KOPT-K1 (cell line): ENCODE results near the gene TMEM231.

Experiments used
- H3K27ac ChIP-seq: fragments of 200-600 bp; sonication (generic); 2 replicates; pipeline ENCODE4 v1.5.1; 2016; ENCODE audit warnings: antibody characterized with exemption, mild to moderate bottlenecking, low read depth, low read length; ENCODE audit not compliant: poor library complexity, severe bottlenecking
- H3K36me3 ChIP-seq: fragments of 200-600 bp; sonication (generic); 2 replicates; pipeline ENCODE4 v1.5.1; 2017; ENCODE audit warnings: antibody characterized with exemption, mild to moderate bottlenecking, low read length, moderate library complexity; ENCODE audit not compliant: insufficient read depth
- H3K9me3 ChIP-seq: fragments of 200-600 bp; sonication (generic); 2 replicates; pipeline ENCODE4 v1.5.1; 2017; ENCODE audit warnings: antibody characterized with exemption, low read length, mild to moderate bottlenecking; ENCODE audit not compliant: insufficient read depth, poor library complexity, severe bottlenecking

Gene TMEM231

DNA sequence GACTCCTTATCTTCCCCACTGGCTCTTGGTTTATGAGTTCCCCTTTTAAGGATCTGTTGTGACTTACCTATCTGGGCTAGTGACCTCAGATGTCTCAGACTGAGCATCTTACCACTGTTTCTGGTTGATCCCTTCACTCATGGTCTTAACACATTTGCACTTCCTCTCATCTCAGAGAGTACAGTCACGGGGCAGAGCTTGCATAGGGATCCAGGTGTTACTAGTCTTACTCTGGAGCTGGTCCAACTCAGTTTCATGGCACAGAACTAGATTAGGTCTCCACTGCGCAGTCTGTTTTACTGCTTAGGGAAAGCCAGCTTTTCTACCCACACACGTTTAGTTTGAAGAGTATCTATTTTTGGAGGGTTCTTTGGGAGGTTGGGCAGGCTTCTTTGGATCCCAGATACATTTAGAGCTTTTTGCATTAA, 20.3 kb upstream of the TMEM231 start:
- Histone ChIP-seq H3K9me3 (no peaks in the 10 kb centered on the region), H3K36me3 (peaks cover 84% of the 10 kb centered on the region), H3K27ac (no peak overlapping the region)

DNA sequence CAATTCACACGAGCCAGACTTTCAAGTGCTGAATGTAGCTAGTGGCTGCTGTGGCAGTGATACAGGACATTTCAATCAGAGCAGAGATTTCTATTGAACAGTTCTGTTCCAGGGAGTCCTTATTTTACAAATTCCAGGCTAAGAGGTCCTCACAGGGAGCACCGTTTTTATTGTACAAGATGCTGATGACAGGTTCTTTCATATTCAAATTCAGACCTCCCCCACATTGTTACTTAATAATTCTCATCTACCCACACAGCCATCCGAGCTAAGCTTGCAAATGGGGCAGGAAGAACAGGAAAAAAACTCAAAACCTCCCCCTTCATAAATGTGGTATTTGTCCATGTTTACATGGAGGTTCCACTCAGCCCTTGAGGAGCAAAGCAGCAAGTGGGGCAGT, 19.9 kb upstream of the TMEM231 start:
- peaks cover 88% of the 10 kb centered on the region for H3K36me3 ChIP-seq
- no peak overlapping the region for H3K27ac ChIP-seq
- H3K9me3 ChIP-seq, result no peaks in the 10 kb centered on the region

DNA sequence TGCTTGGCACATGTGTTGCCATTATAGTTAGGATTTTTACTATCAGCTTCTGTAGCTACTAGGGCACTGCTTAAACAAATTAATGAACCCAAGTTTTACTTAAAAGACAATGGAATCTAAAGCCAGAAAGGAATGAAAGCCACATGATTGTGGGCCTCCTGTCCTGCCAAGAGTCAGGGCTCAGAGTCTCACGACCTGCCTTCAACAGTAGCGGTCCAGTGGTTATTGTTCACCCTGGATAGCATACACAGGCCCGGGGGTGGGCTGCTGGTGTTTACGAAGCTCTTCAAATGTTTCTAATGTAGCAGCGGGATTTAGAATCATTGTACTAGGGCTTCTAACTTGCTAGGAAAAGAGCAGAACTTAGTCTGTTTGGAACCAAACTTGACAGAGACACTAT, 17.9 kb upstream of the TMEM231 start:
- no peak overlapping the region for H3K27ac ChIP-seq
- H3K9me3 ChIP-seq, result no peaks in the 10 kb centered on the region
- H3K36me3 ChIP-seq, result peaks cover 92% of the 10 kb centered on the region

DNA sequence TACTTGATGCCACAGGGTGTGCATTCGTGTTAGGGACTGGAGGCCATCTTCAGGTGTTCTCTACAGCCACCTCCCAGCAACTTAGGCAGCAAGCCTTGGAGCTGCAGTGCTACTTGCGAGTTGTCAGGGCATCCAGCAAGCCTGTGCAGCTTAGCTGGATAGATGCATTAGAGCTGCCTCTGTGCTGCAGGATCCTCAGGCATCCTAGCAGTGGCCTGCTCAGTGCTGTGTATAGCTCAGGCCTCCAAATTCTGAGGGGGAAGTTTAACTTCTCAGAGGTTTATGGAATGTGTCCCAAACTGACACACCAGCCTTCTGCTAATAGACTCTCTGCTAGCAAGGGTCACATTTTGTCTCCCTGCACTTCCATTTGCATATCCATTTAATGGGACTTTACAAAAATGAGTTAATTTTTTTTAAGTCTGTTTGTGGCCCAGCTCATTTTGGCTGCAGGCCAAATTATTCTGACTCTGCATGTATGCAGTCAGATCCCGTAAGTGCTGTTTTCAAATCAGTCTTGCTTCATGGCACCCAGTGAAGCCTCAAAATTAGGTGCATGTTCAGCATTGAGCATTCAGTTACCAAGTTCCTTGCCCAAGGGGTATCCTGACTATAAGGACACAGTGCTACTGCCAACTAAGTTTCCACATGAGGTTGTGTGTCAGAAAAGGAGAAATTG, 17.0 kb upstream of the TMEM231 start:
- Histone ChIP-seq H3K27ac (no peak overlapping the region), H3K36me3 (peaks cover 92% of the 10 kb centered on the region), H3K9me3 (no peaks in the 10 kb centered on the region)

DNA sequence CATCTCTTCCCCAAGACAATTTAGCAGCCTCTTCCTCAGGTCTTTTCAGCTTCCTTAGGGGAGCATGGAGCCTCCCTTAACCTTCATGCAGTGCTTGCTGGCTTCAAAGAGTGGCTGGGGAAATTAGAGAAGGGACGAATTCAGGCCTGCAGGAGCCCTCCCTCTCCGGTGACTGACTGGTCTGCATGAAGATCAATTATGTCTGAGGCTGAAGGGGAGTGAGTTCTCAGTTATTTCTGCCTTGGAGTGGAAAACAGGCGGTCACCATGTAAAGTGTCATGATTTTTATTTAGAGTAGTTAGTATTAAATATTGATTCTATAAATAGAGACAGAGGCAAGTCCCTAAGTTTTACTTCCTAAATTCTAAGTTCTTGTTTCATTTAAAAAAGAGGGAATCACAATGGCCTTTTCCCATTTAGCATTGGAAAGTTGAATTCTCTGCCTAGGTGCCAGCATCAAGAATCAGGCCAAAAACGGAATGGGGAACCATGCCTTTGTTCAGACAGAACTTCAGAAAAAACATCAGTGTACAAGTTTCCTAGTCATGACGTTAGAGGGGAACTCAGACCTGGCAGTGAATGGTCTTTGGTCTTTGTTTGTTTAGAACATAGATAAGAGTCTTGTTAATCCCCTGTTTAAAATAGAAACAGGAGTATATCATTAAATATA, 14.5 kb upstream of the TMEM231 start:
- H3K27ac ChIP-seq, result no peak overlapping the region
- no peaks in the 10 kb centered on the region for H3K9me3 ChIP-seq
- H3K36me3 ChIP-seq, result peaks cover 73% of the 10 kb centered on the region

DNA sequence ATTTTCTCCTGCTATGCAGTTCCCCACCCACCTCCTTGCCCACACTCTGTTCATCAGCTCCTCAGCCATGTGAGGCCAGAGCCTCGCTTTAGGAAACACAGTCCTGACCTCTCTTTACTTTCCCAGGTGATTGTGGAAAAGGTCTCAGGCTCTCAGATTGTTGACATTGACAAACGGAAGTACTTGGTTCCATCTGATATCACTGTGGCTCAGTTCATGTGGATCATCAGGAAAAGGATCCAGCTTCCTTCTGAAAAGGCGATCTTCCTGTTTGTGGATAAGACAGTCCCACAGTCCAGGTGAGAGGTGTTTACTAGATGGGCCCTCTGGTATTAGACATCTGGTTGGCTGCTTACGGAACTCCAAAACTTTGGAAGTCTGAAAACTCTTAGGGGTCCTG, 11.9 kb upstream of the TMEM231 start:
- Histone ChIP-seq H3K9me3 (no peaks in the 10 kb centered on the region), H3K27ac (no peak overlapping the region), H3K36me3 (peaks cover 52% of the 10 kb centered on the region)

DNA sequence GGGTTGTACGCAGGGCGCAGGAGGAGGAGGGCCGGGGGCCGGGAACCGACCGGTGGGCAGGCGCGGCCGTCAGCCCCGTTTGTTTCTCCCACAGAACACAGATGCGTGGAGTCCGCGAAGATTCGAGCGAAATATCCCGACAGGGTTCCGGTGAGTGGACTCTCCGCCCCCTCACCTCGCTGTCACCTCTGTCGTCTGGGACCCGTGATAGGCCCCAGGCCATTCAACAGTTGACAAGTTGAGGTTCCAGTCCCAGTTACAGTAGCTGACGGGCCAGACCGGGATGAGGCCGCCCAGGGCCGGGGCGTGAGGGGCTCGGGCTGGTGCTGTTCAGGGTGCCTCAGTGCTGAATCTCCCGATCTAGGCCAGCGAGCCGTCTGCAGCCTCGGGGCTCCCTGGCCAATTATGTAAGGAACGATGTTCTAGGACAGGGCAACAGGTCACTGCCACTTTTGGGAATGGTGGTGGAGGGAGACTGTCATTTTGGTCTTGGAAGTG, 10.8 kb upstream of the TMEM231 start:
- Histone ChIP-seq H3K9me3 (no peaks in the 10 kb centered on the region), H3K36me3 (peaks cover 41% of the 10 kb centered on the region), H3K27ac (peak overlapping the region; percentile 65)

DNA sequence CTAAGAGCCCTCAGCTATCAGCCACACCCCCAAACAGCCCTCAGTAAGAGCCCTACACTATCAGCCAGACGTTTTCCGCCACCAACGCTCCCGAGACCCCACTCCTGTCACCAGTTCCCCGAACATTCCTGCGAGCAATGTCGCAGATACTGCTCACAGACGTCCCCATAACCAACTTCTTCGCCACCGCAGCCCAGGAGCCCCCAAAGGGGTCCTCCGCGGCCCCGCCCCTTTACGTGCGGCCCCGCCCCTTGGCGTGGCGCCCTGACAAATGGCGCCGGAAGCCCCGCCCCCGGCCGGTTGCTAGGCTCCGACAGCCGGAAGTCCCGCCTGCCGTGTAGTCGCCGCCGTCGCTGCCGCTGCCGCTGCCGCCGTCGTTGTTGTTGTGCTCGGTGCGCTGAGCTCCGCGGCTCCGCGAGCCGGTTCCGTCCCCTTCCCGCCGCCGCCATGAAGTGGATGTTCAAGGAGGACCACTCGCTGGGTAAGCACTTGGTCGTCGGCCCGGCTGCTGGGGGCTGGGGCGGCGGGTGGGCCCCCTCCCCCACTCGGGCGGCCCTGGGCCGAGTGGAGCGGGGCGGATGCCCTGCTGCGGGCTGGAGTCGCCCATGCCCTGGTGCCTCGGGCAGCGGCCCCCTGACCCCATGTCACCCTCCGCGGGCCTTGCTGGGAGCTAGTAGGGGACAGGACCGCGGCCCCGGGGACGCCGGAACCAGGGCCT, 10.1 kb upstream of the TMEM231 start, which contains the start of gene GABARAPL2:
GABARAPL2 (plus strand) TSS at position 340 of the 718 bp plus-strand sequence; CDS start at position 448, 108 bp downstream.
- peaks cover 37% of the 10 kb centered on the region for H3K36me3 ChIP-seq
- H3K27ac ChIP-seq, result peak within 1 kb of the TSS; percentile 65
- no peaks in the 10 kb centered on the region for H3K9me3 ChIP-seq

DNA sequence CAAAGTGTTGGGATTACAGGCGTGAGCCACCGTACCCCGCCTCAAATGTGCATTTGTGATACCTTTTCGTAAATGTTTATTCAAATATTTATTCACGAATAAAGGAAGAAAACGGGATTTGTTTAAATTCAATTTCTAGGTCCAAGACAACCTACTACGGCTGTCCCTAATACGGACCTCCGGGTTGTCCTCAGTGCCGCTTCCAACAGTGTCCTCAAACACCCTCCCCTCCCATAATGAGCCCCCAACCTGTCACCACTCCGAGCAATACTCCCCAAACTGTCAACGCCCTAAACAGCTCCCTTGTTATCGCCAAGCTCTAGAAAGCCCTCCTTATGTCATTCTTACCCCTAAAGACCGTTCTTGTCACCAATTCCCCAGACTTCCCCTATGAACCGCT, 9.6 kb upstream of the TMEM231 start:
- no peaks in the 10 kb centered on the region for H3K9me3 ChIP-seq
- H3K36me3 ChIP-seq, result peaks cover 31% of the 10 kb centered on the region
- peak overlapping the region; percentile 65 for H3K27ac ChIP-seq

DNA sequence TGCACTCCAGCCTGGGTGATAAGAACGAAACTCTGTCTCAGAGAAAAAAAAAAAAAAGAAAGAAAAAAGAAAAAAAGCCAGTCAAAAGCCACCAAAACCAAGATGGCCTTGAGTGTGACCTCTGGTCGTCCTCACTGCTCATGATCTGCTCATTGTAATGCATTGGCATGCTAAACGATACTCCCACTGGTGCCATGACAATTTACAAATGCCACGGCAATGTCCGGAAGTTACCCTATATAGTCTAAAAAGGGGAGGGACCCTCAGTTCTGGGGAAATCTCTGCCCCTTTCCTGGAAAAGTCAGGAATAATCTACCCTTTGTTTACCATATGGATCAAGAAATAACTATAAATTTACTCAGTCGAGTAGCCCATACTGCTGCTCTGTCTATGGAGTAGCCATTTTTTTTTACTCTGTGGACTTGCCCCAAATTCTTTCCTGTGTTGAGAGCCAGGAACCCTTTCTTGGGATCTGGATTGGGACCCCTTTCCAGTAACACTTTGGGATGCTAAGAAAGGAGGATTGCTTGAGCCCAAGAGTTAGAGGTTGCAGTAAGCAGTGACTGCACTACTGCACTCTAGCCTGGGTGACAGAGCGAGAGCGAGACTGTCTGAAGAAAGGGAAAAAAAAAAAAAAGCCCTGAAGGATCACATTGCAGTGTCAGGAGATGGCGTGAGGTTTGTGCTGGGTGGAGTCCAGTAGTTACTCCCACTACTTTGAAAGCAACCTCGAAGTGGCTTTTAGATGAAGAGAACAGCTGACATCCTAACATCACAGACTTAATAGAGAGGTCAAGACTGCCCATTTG, 3.7 kb upstream of the TMEM231 start:
- Histone ChIP-seq H3K27ac (no peak overlapping the region), H3K9me3 (no peaks in the 10 kb centered on the region), H3K36me3 (no peaks in the 10 kb centered on the region)

DNA sequence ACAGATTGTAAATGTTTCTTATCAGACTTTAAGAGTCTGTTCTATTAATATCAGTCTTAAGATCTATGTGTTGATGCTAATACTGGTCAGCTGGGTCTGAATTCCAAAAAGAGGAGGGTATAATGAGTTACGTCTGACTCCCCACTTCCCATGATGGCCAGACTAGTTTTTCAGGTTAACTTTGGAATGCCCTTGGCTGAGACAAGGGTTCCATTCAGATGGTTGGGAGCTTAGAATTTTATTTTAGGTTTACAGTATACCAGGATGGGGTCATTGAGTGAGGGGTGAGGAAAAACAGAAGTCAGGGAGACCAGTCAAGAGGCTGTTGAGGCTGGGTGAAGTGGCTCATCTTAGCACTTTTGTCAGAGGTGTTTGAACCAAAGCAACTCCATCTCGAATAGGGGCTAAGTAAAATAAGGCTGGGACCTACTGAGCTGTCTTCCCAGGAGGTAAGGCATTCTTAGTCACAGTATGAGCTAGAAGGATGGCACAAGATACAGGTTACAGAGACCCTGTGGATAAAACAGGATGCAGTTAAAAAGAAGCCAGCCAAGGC, 2.9 kb upstream of the TMEM231 start:
- H3K36me3 ChIP-seq, result no peaks in the 10 kb centered on the region
- no peak overlapping the region for H3K27ac ChIP-seq
- no peaks in the 10 kb centered on the region for H3K9me3 ChIP-seq

DNA sequence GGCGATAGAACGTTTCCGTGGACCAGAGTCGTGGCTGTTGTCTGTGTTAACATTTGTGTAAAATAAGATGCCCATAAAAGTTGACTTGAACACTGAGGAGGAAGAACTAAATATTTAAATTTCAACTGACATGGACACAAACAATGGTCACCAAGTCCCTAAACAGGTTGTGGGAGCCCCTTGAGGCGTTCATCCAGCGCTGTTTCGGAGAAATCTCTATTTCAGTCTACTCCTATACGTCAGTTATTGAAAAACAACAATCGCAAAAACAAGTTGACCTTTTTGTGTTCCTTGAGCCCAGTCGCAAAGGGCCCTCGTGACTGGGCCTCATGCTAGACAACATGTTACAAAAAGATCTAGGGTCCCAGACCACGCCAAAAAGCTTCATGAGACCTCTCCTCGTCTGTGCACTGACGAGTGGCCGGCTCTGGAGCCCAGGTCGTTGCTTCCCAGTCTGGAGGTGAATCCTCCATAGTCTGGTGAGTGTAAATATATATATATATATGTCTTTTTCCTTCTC, 439 bp upstream of the TMEM231 start:
- Histone ChIP-seq H3K27ac (no peak overlapping the region), H3K9me3 (no peaks in the 10 kb centered on the region), H3K36me3 (no peaks in the 10 kb centered on the region)

DNA sequence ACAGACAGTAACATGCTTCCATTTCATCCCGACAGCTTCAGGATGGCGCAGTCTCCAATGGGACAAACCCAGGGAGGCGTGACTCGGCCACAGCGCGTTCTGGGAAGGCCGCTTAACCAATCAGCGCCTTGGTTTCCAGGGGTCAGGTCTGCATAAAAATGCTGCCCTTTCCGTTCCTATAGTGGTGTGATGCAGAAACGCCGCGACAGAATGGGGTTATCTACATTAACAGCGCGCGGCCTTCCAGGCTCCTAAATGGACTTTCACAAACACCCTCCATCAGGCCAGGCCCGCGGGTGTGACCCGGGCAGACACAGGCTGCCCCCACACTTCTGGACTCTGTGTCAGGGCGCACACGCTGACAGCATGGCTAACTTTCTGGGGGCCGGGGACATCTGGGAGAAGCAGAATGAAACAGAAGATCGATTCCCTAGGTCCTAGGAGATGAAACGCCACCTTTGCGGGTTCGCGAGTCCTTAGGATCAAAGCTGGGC, 792 bp downstream of the TMEM231 start:
- Histone ChIP-seq H3K36me3 (no peaks in the 10 kb centered on the region), H3K27ac (no peak overlapping the region), H3K9me3 (no peaks in the 10 kb centered on the region)

DNA sequence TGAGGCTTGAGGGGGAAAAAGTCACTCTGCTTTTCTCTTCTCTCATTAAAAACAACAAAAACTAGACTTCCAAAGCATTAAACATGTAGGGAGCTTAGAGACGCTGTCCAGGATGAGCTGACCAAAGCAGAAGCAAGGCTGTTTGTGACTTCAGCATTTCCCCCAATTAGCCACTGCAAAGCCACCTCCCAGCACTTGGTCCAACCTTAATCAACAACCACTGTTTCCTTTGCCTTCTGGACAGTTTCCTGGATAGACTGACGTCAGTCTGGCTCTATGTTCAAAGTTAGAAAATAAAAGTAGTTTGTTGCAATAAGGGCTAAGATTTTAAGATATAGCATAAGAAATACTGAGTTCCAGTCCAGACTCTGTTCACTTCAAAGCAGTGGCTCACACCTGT, 3.1 kb downstream of the TMEM231 start:
- Histone ChIP-seq H3K27ac (no peak overlapping the region), H3K9me3 (no peaks in the 10 kb centered on the region), H3K36me3 (no peaks in the 10 kb centered on the region)
